Caco-2 (cell line): ENCODE data around the gene PTGIS. TPM values are rescaled to one million over a fixed set of nuclear protein-coding genes. Genes with fewer than 3 reads are reported as not detected.

Source experiments
- BruUV-seq: library from RNA; stranded (reverse); fragments of 400-500 nt; replicated peaks from 2 replicates; lab custom pipeline; 2021; lab: Mats Ljungman, UMichigan
- CTCF ChIA-PET: fragments of 300-600 bp; sonication (Branson Sonifier 250); formaldehyde crosslinking; loops from one replicate; lab custom pipeline; 2022; ENCODE audit warnings: antibody characterized with exemption; lab: Charles Lee
- POLR2A ChIA-PET: fragments of 300-600 bp; sonication (Branson Sonifier 250); formaldehyde crosslinking; loops from one replicate; lab custom pipeline; 2022; ENCODE audit warnings: antibody characterized with exemption; lab: Charles Lee
- DNase-seq, 2 experiments: peaks; one replicate each; pipeline versions ENCODE4 v3.0.0 to v3.0.0-alpha.2; 2020 to 2022
- H3K27me3 ChIP-seq: replicated peaks from 2 replicates; pipeline ENCODE4 v1.6.0; 2011; ENCODE audit warnings: low read length; ENCODE audit not compliant: control insufficient read depth, insufficient read depth
- H3K36me3 ChIP-seq: 2 replicates; pipeline ENCODE4 v1.5.1; 2011; ENCODE audit warnings: low read length; ENCODE audit not compliant: control insufficient read depth, insufficient read depth
- H3K4me1 ChIP-seq: fragments of 250-450 bp; sonication (Bioruptor Pico); 2 replicates; pipeline ENCODE4 v1.5.1; 2020; ENCODE audit warnings: mild to moderate bottlenecking
- H3K4me3 ChIP-seq: 2 replicates; pipeline ENCODE4 v1.5.1; 2011; ENCODE audit warnings: low read depth, mild to moderate bottlenecking, control low read depth, low read length
- H3K9me3 ChIP-seq: fragments of 250-450 bp; sonication (Bioruptor Pico); 2 replicates; pipeline ENCODE4 v1.5.1; 2020; ENCODE audit warnings: mild to moderate bottlenecking, moderate library complexity
- H3K27ac Mint-ChIP-seq: one replicate; pipeline ENCODE4 v1.8.0; 2022; ENCODE audit warnings: mixed read lengths; ENCODE audit not compliant: unreplicated experiment
- H3K27me3 Mint-ChIP-seq: one replicate; pipeline ENCODE4 v1.8.0; 2022; ENCODE audit warnings: mixed read lengths; ENCODE audit not compliant: insufficient read depth, unreplicated experiment
- H3K36me3 Mint-ChIP-seq: one replicate; pipeline ENCODE4 v1.8.0; 2022; ENCODE audit warnings: mild to moderate bottlenecking, mixed read lengths; ENCODE audit not compliant: insufficient read depth, unreplicated experiment
- H3K4me1 Mint-ChIP-seq: one replicate; pipeline ENCODE4 v1.8.0; 2022; ENCODE audit warnings: low read depth, mixed read lengths; ENCODE audit not compliant: unreplicated experiment
- H3K4me3 Mint-ChIP-seq: one replicate; pipeline ENCODE4 v1.8.0; 2022; ENCODE audit warnings: mild to moderate bottlenecking, moderate library complexity, mixed read lengths; ENCODE audit not compliant: unreplicated experiment
- H3K9me3 Mint-ChIP-seq: one replicate; pipeline ENCODE4 v1.8.0; 2022; ENCODE audit warnings: mixed read lengths; ENCODE audit not compliant: unreplicated experiment
- CTCF ChIP-seq, 2 experiments: fragments of 200-600 bp in 1 of 2; IDR thresholded peaks; 1 replicate in 1 of 2; 2 replicates in 1 of 2; pipeline versions ENCODE4 v1.5.1 to v1.8.0; 2011 to 2022; ENCODE audit warnings: antibody characterized with exemption in 1 of 2, control low read depth in 1 of 2, inconsistent platforms in 1 of 2, low read depth in 1 of 2, low read length in 1 of 2, mild to moderate bottlenecking in 1 of 2, moderate library complexity in 1 of 2; ENCODE audit not compliant: insufficient read depth in 1 of 2, severe bottlenecking in 1 of 2, unreplicated experiment in 1 of 2
- intact Hi-C: fragments of 100-400 bp; cut with micrococcal nuclease; formaldehyde crosslinking; loops from one replicate; pipeline ENCODE4 v1.10.0; 2022; ENCODE audit not compliant: unreplicated experiment
- total RNA-seq: library from RNA; stranded (reverse); gene quantifications from 2 replicates; pipeline ENCODE4 v1.2.3, GENCODE V29; 2022

The PTGIS gene
- total RNA-seq, 1 experiment from 2014 or later, result 2.7 TPM

DNA sequence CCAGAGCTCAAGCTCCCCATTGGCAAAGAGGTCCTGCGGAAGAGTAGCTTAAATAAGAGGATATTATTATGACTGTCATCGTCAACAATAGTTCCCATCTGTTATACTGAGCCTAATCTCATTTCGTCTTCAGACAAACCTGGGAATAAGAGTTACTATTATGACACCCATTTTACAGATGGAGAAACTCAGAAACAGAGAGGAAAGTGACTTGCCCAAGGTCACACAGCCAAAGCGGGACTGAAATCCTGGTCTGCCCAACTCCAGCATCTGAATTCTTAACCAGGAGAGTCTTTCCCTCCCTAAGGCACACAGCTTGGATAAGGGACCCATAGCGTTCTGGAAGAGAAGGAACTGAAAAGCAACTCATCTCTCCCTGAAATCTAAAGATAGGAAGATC is 23.4 kb downstream of the PTGIS start:
- no peak overlapping the region for H3K27ac Mint-ChIP-seq
- POLR2A ChIA-PET, result interaction anchor here (0.5 kb wide), 1 partner anchor 216 kb away, joined by 6 read pairs; no protein-coding TSS in a partner anchor

DNA sequence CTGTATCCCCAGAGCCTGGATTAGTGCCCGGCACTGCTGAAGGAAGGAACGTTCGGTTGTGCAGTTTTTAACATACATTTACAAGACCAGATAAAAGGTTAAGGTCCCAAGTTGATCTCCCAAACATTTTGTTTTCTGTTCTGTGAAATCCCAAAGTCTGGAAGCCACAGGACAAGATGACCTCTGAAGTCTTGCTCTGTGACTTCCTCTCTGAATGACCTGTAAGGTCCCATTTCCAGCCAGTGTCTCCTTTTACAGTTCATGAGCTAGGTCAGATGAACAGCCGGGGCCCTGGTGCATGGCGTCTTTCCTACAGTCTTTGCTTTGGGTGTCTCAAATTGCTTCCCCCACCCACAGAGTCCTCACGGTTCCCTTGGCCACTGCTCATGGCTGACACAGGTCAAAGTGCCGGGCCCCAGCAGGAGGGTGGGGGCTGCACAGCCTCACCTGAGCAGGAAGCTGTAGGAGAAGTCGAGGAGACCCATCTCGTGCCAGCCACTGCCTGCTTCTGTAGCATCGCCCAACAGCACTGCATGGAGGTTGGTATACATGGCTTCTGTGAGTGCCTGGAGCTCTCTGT is 24.0 kb downstream of the PTGIS start:
- Mint-ChIP-seq H3K27ac (no peak overlapping the region), H3K27me3 (no peaks in the 10 kb centered on the region), H3K36me3 (no peaks in the 10 kb centered on the region), H3K4me3 (no peak overlapping the region), H3K9me3 (no peaks in the 10 kb centered on the region), H3K4me1 (peaks cover 11% of the 10 kb centered on the region)
- Histone ChIP-seq H3K9me3 (peaks cover 5% of the 10 kb centered on the region), H3K36me3 (no peaks in the 10 kb centered on the region), H3K4me3 (no peak overlapping the region), H3K27me3 (no peaks in the 10 kb centered on the region), H3K4me1 (peaks cover 5% of the 10 kb centered on the region; the same call in 1 of the 2 replicates)
- no peak for TF ChIP-seq CTCF (IDR thresholded peaks at IDR 0.05; ENCODE audit: insufficient read depth in 1 of 2, low read depth in 1 of 2, low read length in 1 of 2, severe bottlenecking in 1 of 2, unreplicated experiment in 1 of 2)
- ChIA-PET CTCF (interaction anchor here (0.9 to 11.3 kb wide), 5 partner anchors 8 to 71 kb away, joined by 4 to 572 read pairs (median 6); no protein-coding TSS in a partner anchor), POLR2A (no interaction called here)
- DNase-seq, result peak in 1 of 2 experiments; percentile 51
- BruUV-seq, result no TSS peak
- intact Hi-C loops, result loop anchor here (2.0 kb wide), 1 partner anchor 303 kb away; no protein-coding TSS in a partner anchor

More for the DNA sequence above, 23.4 kb downstream of the PTGIS start:
- intact Hi-C loops, result no loop called here
- Histone ChIP-seq H3K36me3 (no peaks in the 10 kb centered on the region), H3K4me3 (no peak overlapping the region), H3K4me1 (peaks cover 5% of the 10 kb centered on the region; the same call in 1 of the 2 replicates), H3K9me3 (peaks cover 3% of the 10 kb centered on the region; the same call in 1 of the 2 replicates), H3K27me3 (no peaks in the 10 kb centered on the region)
- DNase-seq, result peak in 1 of 2 experiments; percentile 20
- Mint-ChIP-seq H3K9me3 (no peaks in the 10 kb centered on the region), H3K27me3 (no peaks in the 10 kb centered on the region), H3K4me1 (peaks cover 11% of the 10 kb centered on the region), H3K4me3 (no peak overlapping the region), H3K36me3 (no peaks in the 10 kb centered on the region)
- no peak for TF ChIP-seq CTCF (IDR thresholded peaks at IDR 0.05; ENCODE audit: insufficient read depth in 1 of 2, low read depth in 1 of 2, low read length in 1 of 2, severe bottlenecking in 1 of 2, unreplicated experiment in 1 of 2)
- CTCF ChIA-PET, result interaction anchor here (1.0 to 11.3 kb wide), 4 partner anchors 39 to 71 kb away, joined by 5 to 572 read pairs (median 24); no protein-coding TSS in a partner anchor
- BruUV-seq, result no TSS peak

GRCh38 chr20:49543071-49543857 is 24.7 kb downstream of the PTGIS start:
- Mint-ChIP-seq H3K9me3 (no peaks in the 10 kb centered on the region), H3K4me3 (no peak overlapping the region), H3K4me1 (peaks cover 11% of the 10 kb centered on the region), H3K27me3 (no peaks in the 10 kb centered on the region), H3K27ac (no peak overlapping the region), H3K36me3 (no peaks in the 10 kb centered on the region)
- no TSS peak for BruUV-seq
- intact Hi-C loops, result loop anchor here (2.0 kb wide), 1 partner anchor 304 kb away; no protein-coding TSS in a partner anchor
- H3K27me3 ChIP-seq, result no peaks in the 10 kb centered on the region
- ChIA-PET CTCF (interaction anchor here (0.9 to 11.3 kb wide), 5 partner anchors 9 to 72 kb away, joined by 4 to 572 read pairs (median 41); no protein-coding TSS in a partner anchor), POLR2A (no interaction called here)
- peak in 1 of 2 experiments; percentile 47 for DNase-seq
- peaks cover 5% of the 10 kb centered on the region; the same call in 1 of the 2 replicates for H3K4me1 ChIP-seq
- TF ChIP-seq CTCF (IDR thresholded peaks at IDR 0.05; ENCODE audit: insufficient read depth in 1 of 2, low read depth in 1 of 2, low read length in 1 of 2, severe bottlenecking in 1 of 2, unreplicated experiment in 1 of 2), result no peak
- peaks cover 7% of the 10 kb centered on the region for H3K9me3 ChIP-seq
- H3K36me3 ChIP-seq, result no peaks in the 10 kb centered on the region
- H3K4me3 ChIP-seq, result no peak overlapping the region
